Measurements from ENCODE around the gene GPHA2.

Gene GPHA2

GRCh38 chr11:64888729-64889511 lies 46.8 kb downstream of the GPHA2 start:
- DNase-seq: no peak

GRCh38 chr11:64888406-64888728 lies 47.3 kb downstream of the GPHA2 start:
- DNase-seq: no peak

- peak; percentile 61 for DNase-seq
These were observed 47.8 kb downstream of the GPHA2 start for GRCh38 chr11:64887757-64888405.

GRCh38 chr11:64887234-64887756 lies 48.4 kb downstream of the GPHA2 start:
- no peak for DNase-seq

GRCh38 chr11:64885367-64886286 lies 50.1 kb downstream of the GPHA2 start:
- peak; percentile 54 for DNase-seq

Measured in fibroblast of skin of back (primary cell).